Stimulated activated naive B cell treated with anti-CD40 and anti-IgM and Interleukin-4, amounts not matched to agents 10 μg/mL and 1 μg/mL and 100 μg/mL, for 72 hours (primary cell): ENCODE measurements around the gene ANO10.
A peak's percentile ranks its signal among the peaks of the same experiment; 100 is the strongest.
"Not testable (repeated sequence)": the region's sequence is repeated elsewhere in the genome, so short reads cannot be mapped to it uniquely, and the experiment has no call there.

ENCODE experiments used
- ATAC-seq, 2 donors: fragments of 150-1000 bp; cut with Tn5 transposase; replicated peaks; 2 replicates each; pipeline ENCODE4 v1.10.0; 2021; ENCODE audit warnings: moderate library complexity in 1 of 2
- DNase-seq: peaks from one replicate; pipeline ENCODE4 v3.0.0; 2021
- H3K27ac Mint-ChIP-seq: one replicate; pipeline ENCODE4 v1.8.0; 2022; ENCODE audit warnings: mild to moderate bottlenecking, mixed read lengths
- H3K27me3 Mint-ChIP-seq, 2 donors: one replicate each; pipeline ENCODE4 v1.8.0; 2022; ENCODE audit warnings: mixed read lengths in 2 of 2
- H3K36me3 Mint-ChIP-seq, 2 donors: one replicate each; pipeline ENCODE4 v1.8.0; 2022; ENCODE audit warnings: mixed read lengths in 2 of 2, mild to moderate bottlenecking in 1 of 2
- H3K4me1 Mint-ChIP-seq, 2 donors: one replicate each; pipeline ENCODE4 v1.8.0; 2022; ENCODE audit warnings: mixed read lengths in 2 of 2, mild to moderate bottlenecking in 1 of 2
- H3K4me3 Mint-ChIP-seq, 2 donors: one replicate each; pipeline ENCODE4 v1.8.0; 2022; ENCODE audit warnings: mild to moderate bottlenecking in 2 of 2, mixed read lengths in 2 of 2, moderate library complexity in 1 of 2
- H3K9me3 Mint-ChIP-seq, 2 donors: one replicate each; pipeline ENCODE4 v1.8.0; 2022; ENCODE audit warnings: mixed read lengths in 2 of 2, mild to moderate bottlenecking in 1 of 2

The ANO10 gene

DNA sequence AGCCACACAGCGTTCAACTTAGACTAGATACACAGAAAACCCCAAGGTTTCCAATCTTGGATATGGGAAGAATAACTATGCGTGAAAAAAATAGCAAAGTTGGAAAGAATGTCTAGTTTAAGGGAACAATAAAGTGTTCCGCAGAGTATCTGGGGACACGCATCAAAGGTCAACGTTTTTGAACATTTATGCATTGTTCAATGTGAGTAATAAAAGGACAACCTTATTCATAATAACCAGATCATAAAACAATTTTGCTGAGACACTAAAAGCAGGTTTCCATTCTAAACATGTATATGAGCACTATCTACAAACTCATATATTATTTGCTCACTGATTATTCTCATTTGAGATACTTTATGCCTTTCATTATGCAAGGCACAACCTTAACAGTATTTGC is 7.8 kb downstream of the ANO10 start:
- no peak for DNase-seq
- H3K36me3 Mint-ChIP-seq, result no peaks in the 10 kb centered on the region
- H3K4me1 Mint-ChIP-seq, result peaks cover 0 to 5% of the 10 kb centered on the region in 2 donors
- no peaks in the 10 kb centered on the region for H3K9me3 Mint-ChIP-seq
- H3K4me3 Mint-ChIP-seq, result no peak overlapping the region
- H3K27ac Mint-ChIP-seq, result no peak overlapping the region
- H3K27me3 Mint-ChIP-seq, result no peaks in the 10 kb centered on the region
- ATAC-seq, result no peak

- no peaks in the 10 kb centered on the region for H3K36me3 Mint-ChIP-seq
- no peaks in the 10 kb centered on the region for H3K9me3 Mint-ChIP-seq
- no peak for DNase-seq
- no peak overlapping the region for H3K27ac Mint-ChIP-seq
- no peak overlapping the region for H3K4me3 Mint-ChIP-seq
- no peaks in the 10 kb centered on the region for H3K4me1 Mint-ChIP-seq
- peaks cover 0 to 3% of the 10 kb centered on the region in 2 donors for H3K27me3 Mint-ChIP-seq
- ATAC-seq, result no peak
Observed at GRCh38 chr3:43612419-43612818, 9.4 kb downstream of the ANO10 start.

DNA sequence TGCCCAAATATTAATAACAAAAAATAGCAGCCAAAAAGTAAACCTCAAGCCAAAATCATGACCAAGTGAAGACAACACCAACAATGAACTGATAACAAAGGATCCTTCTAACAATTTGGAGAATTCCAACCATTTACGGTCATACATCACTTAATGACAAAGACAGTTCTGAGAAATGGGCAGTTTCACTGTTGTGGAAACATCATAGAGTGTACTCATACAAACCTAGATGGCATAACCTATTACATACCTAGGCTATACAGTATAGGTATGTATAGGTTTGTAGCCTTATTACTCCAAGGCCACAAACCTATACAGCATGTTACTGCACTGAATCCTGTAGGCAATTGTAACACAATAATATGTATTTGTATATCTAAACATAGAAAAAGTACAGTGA is 12.4 kb downstream of the ANO10 start:
- DNase-seq, result no peak
- Mint-ChIP-seq H3K4me1 (no peaks in the 10 kb centered on the region), H3K36me3 (peaks cover 0 to 4% of the 10 kb centered on the region in 2 donors), H3K9me3 (no peaks in the 10 kb centered on the region), H3K27me3 (peaks cover 0 to 3% of the 10 kb centered on the region in 2 donors), H3K4me3 (no peak overlapping the region), H3K27ac (no peak overlapping the region)
- no peak for ATAC-seq

- peaks cover 0 to 3% of the 10 kb centered on the region in 2 donors for H3K27me3 Mint-ChIP-seq
- DNase-seq, result no peak
- H3K27ac Mint-ChIP-seq, result no peak overlapping the region
- no peak for ATAC-seq
- H3K4me1 Mint-ChIP-seq, result no peaks in the 10 kb centered on the region
- H3K4me3 Mint-ChIP-seq, result no peak overlapping the region
- H3K9me3 Mint-ChIP-seq, result no peaks in the 10 kb centered on the region
- H3K36me3 Mint-ChIP-seq, result peaks cover under 1 to 7% of the 10 kb centered on the region in 2 donors
Observed at GRCh38 chr3:43608751-43609150, 13.1 kb downstream of the ANO10 start.

GRCh38 chr3:43606284-43606683 is 15.5 kb downstream of the ANO10 start:
- H3K27me3 Mint-ChIP-seq, result peaks cover 0 to 3% of the 10 kb centered on the region in 2 donors
- H3K4me3 Mint-ChIP-seq, result no peak overlapping the region
- no peak overlapping the region for H3K27ac Mint-ChIP-seq
- H3K9me3 Mint-ChIP-seq, result no peaks in the 10 kb centered on the region
- H3K36me3 Mint-ChIP-seq, result peaks cover 2 to 11% of the 10 kb centered on the region in 2 donors
- H3K4me1 Mint-ChIP-seq, result no peaks in the 10 kb centered on the region
- no peak for ATAC-seq
- no peak for DNase-seq

DNA sequence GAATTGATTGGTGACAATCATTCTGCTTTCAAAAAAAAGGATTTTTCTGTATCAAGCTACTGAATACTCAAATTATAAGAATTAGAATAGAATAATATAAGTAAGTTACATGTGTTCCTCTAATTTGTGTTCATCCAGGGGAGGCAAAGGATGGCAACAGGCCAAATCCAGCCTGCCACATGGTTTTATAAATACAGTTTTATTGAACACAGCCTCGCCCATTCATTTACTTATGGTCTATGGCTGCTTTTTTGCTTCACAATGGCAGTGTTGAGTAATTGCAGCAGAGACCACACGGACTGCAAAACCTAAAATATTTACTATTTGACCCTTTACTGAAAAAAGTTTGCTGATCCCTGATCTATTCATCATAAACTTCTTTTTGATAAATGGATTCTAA is 21.9 kb downstream of the ANO10 start:
- not testable (repeated sequence) for H3K4me1 Mint-ChIP-seq, H3K27me3 Mint-ChIP-seq, H3K27ac Mint-ChIP-seq, DNase-seq, H3K9me3 Mint-ChIP-seq, ATAC-seq, H3K4me3 Mint-ChIP-seq
- H3K36me3 Mint-ChIP-seq, result peaks cover 11 to 27% of the 10 kb centered on the region in 2 donors

GRCh38 chr3:43597961-43598360 is 23.9 kb downstream of the ANO10 start:
- DNase-seq (no peak), ATAC-seq (no peak)
- Mint-ChIP-seq H3K36me3 (peaks cover 18 to 40% of the 10 kb centered on the region in 2 donors), H3K27ac (no peak overlapping the region), H3K9me3 (peaks cover 14 to 15% of the 10 kb centered on the region in 2 donors), H3K4me1 (no peaks in the 10 kb centered on the region), H3K4me3 (no peak overlapping the region), H3K27me3 (no peaks in the 10 kb centered on the region)

DNA sequence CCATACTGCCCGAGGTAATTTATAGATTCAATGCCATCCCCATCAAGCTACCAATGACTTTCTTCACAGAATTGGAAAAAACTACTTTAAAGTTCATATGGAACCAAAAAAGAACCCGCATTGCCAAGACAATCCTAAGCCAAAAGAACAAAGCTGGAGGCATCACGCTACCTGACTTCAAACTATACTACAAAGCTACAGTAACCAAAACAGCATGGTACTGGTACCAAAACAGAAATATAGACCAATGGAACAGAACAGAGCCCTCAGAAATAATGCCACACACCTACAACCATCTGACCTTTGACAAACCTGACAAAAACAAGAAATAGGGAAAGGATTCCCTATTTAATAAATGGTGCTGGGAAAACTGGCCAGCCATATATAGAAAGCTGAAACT is 25.6 kb downstream of the ANO10 start:
- H3K4me3 Mint-ChIP-seq, H3K27me3 Mint-ChIP-seq, H3K4me1 Mint-ChIP-seq, DNase-seq, H3K27ac Mint-ChIP-seq, ATAC-seq: not testable (repeated sequence)
- Mint-ChIP-seq H3K36me3 (peaks cover 33 to 51% of the 10 kb centered on the region in 2 donors), H3K9me3 (peaks cover 24 to 25% of the 10 kb centered on the region in 2 donors)

DNA sequence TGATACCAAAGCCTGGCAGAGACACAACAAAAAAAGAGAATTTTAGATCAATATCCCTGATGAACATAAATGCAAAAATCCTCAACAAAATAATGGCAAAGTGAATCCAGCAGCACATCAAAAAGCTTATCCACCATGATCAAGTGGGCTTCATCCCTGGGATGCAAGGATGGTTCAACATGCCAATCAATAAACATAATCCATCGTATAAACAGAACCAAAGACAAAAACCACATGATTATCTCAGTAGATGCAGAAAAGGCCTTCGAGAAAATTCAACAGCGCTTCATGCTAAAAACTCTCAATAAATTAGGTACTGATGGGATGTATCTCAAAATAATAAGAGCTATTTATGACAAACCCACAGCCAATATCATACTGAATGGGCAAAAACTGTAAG is 26.5 kb downstream of the ANO10 start:
- H3K4me1 Mint-ChIP-seq, H3K27me3 Mint-ChIP-seq, ATAC-seq, H3K27ac Mint-ChIP-seq, DNase-seq, H3K4me3 Mint-ChIP-seq: not testable (repeated sequence)
- peaks cover 35 to 60% of the 10 kb centered on the region in 2 donors for H3K36me3 Mint-ChIP-seq
- peaks cover 24 to 26% of the 10 kb centered on the region in 2 donors for H3K9me3 Mint-ChIP-seq

DNA sequence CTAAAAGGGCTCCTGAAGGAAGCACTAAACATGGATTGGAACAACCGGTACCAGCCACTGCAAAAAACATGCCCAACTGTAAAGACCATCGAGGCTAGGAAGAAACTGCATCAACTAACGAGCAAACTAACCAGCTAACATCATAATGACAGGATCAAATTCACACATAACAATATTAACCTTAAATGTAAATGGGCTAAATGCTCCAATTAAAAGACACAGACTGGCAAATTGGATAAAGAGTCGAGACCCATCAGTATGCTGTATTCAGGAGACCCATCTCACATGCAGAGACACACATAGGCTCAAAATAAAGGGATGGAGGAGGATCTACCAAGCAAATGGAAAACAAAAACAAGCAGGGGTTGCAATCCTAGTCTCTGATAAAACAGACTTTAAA is 28.2 kb downstream of the ANO10 start:
- not testable (repeated sequence) for H3K27ac Mint-ChIP-seq, H3K27me3 Mint-ChIP-seq, DNase-seq, ATAC-seq, H3K4me1 Mint-ChIP-seq, H3K4me3 Mint-ChIP-seq
- Mint-ChIP-seq H3K36me3 (peaks cover 35 to 63% of the 10 kb centered on the region in 2 donors), H3K9me3 (peaks cover 24 to 26% of the 10 kb centered on the region in 2 donors)

GRCh38 chr3:43591866-43592265 is 29.9 kb downstream of the ANO10 start:
- DNase-seq, H3K4me1 Mint-ChIP-seq, ATAC-seq, H3K4me3 Mint-ChIP-seq, H3K27me3 Mint-ChIP-seq, H3K27ac Mint-ChIP-seq: not testable (repeated sequence)
- peaks cover 39 to 60% of the 10 kb centered on the region in 2 donors for H3K36me3 Mint-ChIP-seq
- peaks cover 24 to 26% of the 10 kb centered on the region in 2 donors for H3K9me3 Mint-ChIP-seq

- no peak for ATAC-seq
- Mint-ChIP-seq H3K27ac (no peak overlapping the region), H3K27me3 (no peaks in the 10 kb centered on the region), H3K4me3 (no peak overlapping the region), H3K9me3 (peaks cover 4 to 5% of the 10 kb centered on the region in 2 donors), H3K36me3 (peaks cover 17 to 19% of the 10 kb centered on the region in 2 donors), H3K4me1 (peaks cover 0 to 3% of the 10 kb centered on the region in 2 donors)
- DNase-seq, result no peak
Observed at GRCh38 chr3:43587303-43587702, 34.5 kb downstream of the ANO10 start.

- no peaks in the 10 kb centered on the region for H3K27me3 Mint-ChIP-seq
- peaks cover 0 to 3% of the 10 kb centered on the region in 2 donors for H3K4me1 Mint-ChIP-seq
- H3K9me3 Mint-ChIP-seq, result no peaks in the 10 kb centered on the region
- peaks cover 6% of the 10 kb centered on the region in 2 donors for H3K36me3 Mint-ChIP-seq
- no peak for DNase-seq
- H3K4me3 Mint-ChIP-seq, result no peak overlapping the region
- peak in 1 of 2 donors; percentile 48 for ATAC-seq
- H3K27ac Mint-ChIP-seq, result no peak overlapping the region
Observed at GRCh38 chr3:43584043-43584826, 37.6 kb downstream of the ANO10 start.

DNA sequence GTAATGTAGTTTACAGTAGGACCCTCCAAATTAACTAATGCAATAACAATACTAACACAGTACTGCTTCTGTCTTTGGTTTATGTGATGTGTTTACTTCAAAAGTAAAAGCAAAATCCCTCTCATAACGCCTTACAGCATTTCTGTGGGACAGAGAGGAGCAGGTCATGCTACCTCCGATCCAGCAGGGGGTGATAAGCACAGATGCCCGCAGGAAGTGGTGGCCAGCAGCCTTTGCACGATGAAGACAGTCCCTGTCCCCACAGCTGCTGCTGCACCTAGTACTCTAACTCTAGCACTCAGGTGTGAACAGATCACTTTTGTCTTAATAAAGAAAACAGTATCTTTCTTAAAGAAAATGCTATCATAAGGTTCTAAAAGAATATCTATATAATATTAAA is 38.3 kb downstream of the ANO10 start:
- Mint-ChIP-seq H3K36me3 (peaks cover 6% of the 10 kb centered on the region in 2 donors), H3K27ac (no peak overlapping the region), H3K4me1 (peaks cover 0 to 3% of the 10 kb centered on the region in 2 donors), H3K4me3 (no peak overlapping the region), H3K9me3 (no peaks in the 10 kb centered on the region), H3K27me3 (no peaks in the 10 kb centered on the region)
- ATAC-seq, result no peak
- DNase-seq, result no peak

GRCh38 chr3:43582866-43583265 is 38.9 kb downstream of the ANO10 start:
- H3K4me3 Mint-ChIP-seq, result no peak overlapping the region
- H3K27me3 Mint-ChIP-seq, result no peaks in the 10 kb centered on the region
- H3K36me3 Mint-ChIP-seq, result peaks cover 6 to 11% of the 10 kb centered on the region in 2 donors
- ATAC-seq, result no peak
- no peak for DNase-seq
- no peak overlapping the region for H3K27ac Mint-ChIP-seq
- H3K9me3 Mint-ChIP-seq, result no peaks in the 10 kb centered on the region
- peaks cover 0 to 3% of the 10 kb centered on the region in 2 donors for H3K4me1 Mint-ChIP-seq
